ENCODE measurements around the gene ATG7. TPM values are rescaled to one million over a fixed set of nuclear protein-coding genes. Genes with fewer than 3 reads are reported as not detected.

ATG7 gene
- total RNA-seq, 1 donor from 2014 or later: 53.5 TPM

- H3K9me3 ChIP-seq (ENCODE audit: low read depth): no peaks in the 10 kb centered on the region
- peak overlapping the region; percentile 55 for H3K4me2 ChIP-seq
- DNase-seq (ENCODE audit: low spot score): peak; percentile 86
Measured at GRCh38 chr3:11600501-11601282, 328.5 kb downstream of the ATG7 start.

DNA sequence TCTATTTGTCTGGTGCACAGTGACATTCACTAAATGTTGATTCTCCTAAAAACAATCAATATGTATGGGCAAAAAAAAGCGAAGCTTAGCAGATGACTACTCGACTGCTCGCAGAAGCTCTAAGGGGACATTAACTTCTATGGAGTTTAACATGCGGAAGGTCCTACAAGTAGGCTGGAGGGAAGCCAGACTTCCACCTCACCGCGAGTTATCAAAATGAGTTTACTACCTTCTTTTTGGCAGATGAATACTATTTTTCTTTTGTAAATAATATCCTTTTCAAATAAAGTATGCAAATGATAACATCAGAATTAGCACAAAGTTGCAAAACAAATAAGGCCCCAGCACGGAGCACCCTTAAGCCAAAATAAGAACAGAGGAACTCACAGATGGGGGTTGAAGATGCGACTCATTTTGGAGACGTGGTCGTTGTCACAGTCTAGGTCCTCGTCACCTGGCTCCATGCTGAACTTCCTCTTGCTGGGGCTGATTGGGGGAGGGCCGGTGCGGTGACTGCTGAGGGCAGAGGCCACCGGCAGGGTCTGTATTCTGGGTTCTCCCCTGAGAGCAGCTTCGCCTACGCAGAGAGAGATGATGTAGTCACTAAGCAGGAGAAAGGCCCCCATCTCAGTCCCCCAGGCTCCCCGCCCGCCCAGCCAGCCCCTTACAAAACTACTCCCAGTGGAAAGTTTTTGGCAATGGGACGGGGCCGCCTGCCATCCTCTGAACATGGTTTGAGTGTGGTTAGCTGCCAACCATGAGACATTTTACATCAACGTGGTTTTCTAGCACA lies 329.4 kb downstream of the ATG7 start:
- H4K20me1 ChIP-seq (ENCODE audit: low read depth): peaks cover 67% of the 10 kb centered on the region
- peaks cover 89% of the 10 kb centered on the region for H3K79me2 ChIP-seq (ENCODE audit: low read depth)
- H3K9ac ChIP-seq: no peak overlapping the region
- H3K4me3 ChIP-seq: no peak overlapping the region
- Mint-ChIP-seq H3K27ac (peak overlapping the region; percentile 61), H3K27me3 (ENCODE audit: insufficient read depth, low read depth) (no peaks in the 10 kb centered on the region), H3K4me3 (peak overlapping the region; percentile 39), H3K9me3 (peaks cover 21% of the 10 kb centered on the region), H3K36me3 (peaks cover 48% of the 10 kb centered on the region), H3K4me1 (peaks cover 64% of the 10 kb centered on the region)
- H3K27me3 ChIP-seq: no peaks in the 10 kb centered on the region
- no peak overlapping the region for H2AFZ ChIP-seq (replicated peaks)
- peaks cover 54% of the 10 kb centered on the region for H3K4me1 ChIP-seq
- no peak for DNase-seq (ENCODE audit: low spot score)
- peak overlapping the region; percentile 92 for H3K27ac ChIP-seq
- no peaks in the 10 kb centered on the region for H3K9me3 ChIP-seq (ENCODE audit: low read depth)
- H3K36me3 ChIP-seq: no peaks in the 10 kb centered on the region
- H3F3A ChIP-seq (ENCODE audit: low read depth): peaks cover 21% of the 10 kb centered on the region
- TF ChIP-seq EZH2 (IDR thresholded peaks at IDR 0.05): no peak
- no peak for TF ChIP-seq EZH2phosphoT487 (IDR thresholded peaks at IDR 0.05)
- no peak for TF ChIP-seq CTCF (IDR thresholded peaks at IDR 0.05)
- H3K4me2 ChIP-seq: peak overlapping the region; percentile 4

More at GRCh38 chr3:11600501-11601282, 328.5 kb downstream of the ATG7 start:
- Histone ChIP-seq H2AFZ (replicated peaks) (no peak overlapping the region), H3K27ac (peak overlapping the region; percentile 92), H3K4me3 (no peak overlapping the region), H3F3A (ENCODE audit: low read depth) (peaks cover 21% of the 10 kb centered on the region), H3K4me1 (peaks cover 48% of the 10 kb centered on the region), H3K36me3 (no peaks in the 10 kb centered on the region), H3K27me3 (no peaks in the 10 kb centered on the region), H4K20me1 (ENCODE audit: low read depth) (peaks cover 60% of the 10 kb centered on the region), H3K9ac (no peak overlapping the region), H3K79me2 (ENCODE audit: low read depth) (peaks cover 90% of the 10 kb centered on the region)
- Mint-ChIP-seq H3K27me3 (ENCODE audit: insufficient read depth, low read depth) (no peaks in the 10 kb centered on the region), H3K4me3 (peak overlapping the region; percentile 63), H3K36me3 (peaks cover 46% of the 10 kb centered on the region), H3K27ac (peak overlapping the region; percentile 33), H3K4me1 (peaks cover 59% of the 10 kb centered on the region), H3K9me3 (peaks cover 26% of the 10 kb centered on the region)
- TF ChIP-seq EZH2phosphoT487 (IDR thresholded peaks at IDR 0.05) (no peak), CTCF (IDR thresholded peaks at IDR 0.05) (no peak), EZH2 (IDR thresholded peaks at IDR 0.05) (no peak)

GRCh38 chr3:11602239-11602840 lies 330.1 kb downstream of the ATG7 start:
- H3K27me3 ChIP-seq: no peaks in the 10 kb centered on the region
- peaks cover 47% of the 10 kb centered on the region for H3K36me3 Mint-ChIP-seq
- H3K4me3 Mint-ChIP-seq: peak overlapping the region; percentile 39
- peaks cover 21% of the 10 kb centered on the region for H3F3A ChIP-seq (ENCODE audit: low read depth)
- H3K79me2 ChIP-seq (ENCODE audit: low read depth): peaks cover 88% of the 10 kb centered on the region
- H3K27me3 Mint-ChIP-seq (ENCODE audit: insufficient read depth, low read depth): peaks cover 2% of the 10 kb centered on the region
- H3K27ac Mint-ChIP-seq: no peak overlapping the region
- H3K4me1 Mint-ChIP-seq: peaks cover 71% of the 10 kb centered on the region
- no peak overlapping the region for H3K27ac ChIP-seq
- H3K9me3 Mint-ChIP-seq: peaks cover 16% of the 10 kb centered on the region
- no peak overlapping the region for H3K4me3 ChIP-seq
- H3K9ac ChIP-seq: no peak overlapping the region
- peak overlapping the region; percentile 4 for H3K4me2 ChIP-seq
- no peak overlapping the region for H2AFZ ChIP-seq (replicated peaks)
- DNase-seq (ENCODE audit: low spot score): no peak
- peaks cover 54% of the 10 kb centered on the region for H3K4me1 ChIP-seq
- TF ChIP-seq EZH2phosphoT487 (IDR thresholded peaks at IDR 0.05): no peak
- TF ChIP-seq EZH2 (IDR thresholded peaks at IDR 0.05): no peak
- no peak for TF ChIP-seq CTCF (IDR thresholded peaks at IDR 0.05)
- peaks cover 74% of the 10 kb centered on the region for H4K20me1 ChIP-seq (ENCODE audit: low read depth)
- no peaks in the 10 kb centered on the region for H3K9me3 ChIP-seq (ENCODE audit: low read depth)
- no peaks in the 10 kb centered on the region for H3K36me3 ChIP-seq

Data from neural progenitor cell (in vitro differentiated cells).